ENCODE results near the gene PDZD7.

The PDZD7 gene

GRCh38 chr10:101031128-101031795 is at the start of gene PDZD7, which contains the start of gene SFXN3:
PDZD7 (minus strand) TSS chr10:101031129; CDS start chr10:101030219, 910 bp downstream.
SFXN3 (plus strand) TSS chr10:101031234; CDS start chr10:101034695, 3,461 bp downstream.
- peak; percentile 46 for DNase-seq (ENCODE audit: low read depth)

- no peak for DNase-seq (ENCODE audit: low read depth)
Observed at GRCh38 chr10:101079874-101080273, 48.9 kb upstream of the PDZD7 start.

GRCh38 chr10:101076630-101077029 is 45.7 kb upstream of the PDZD7 start:
- no peak for DNase-seq (ENCODE audit: low read depth)

GRCh38 chr10:101075775-101076174 is 44.8 kb upstream of the PDZD7 start:
- no peak for DNase-seq (ENCODE audit: low read depth)

- no peak for DNase-seq (ENCODE audit: low read depth)
Observed at GRCh38 chr10:101073631-101074030, 42.7 kb upstream of the PDZD7 start.

- DNase-seq (ENCODE audit: low read depth): no peak
Observed at GRCh38 chr10:101072923-101073322, 42.0 kb upstream of the PDZD7 start.

- no peak for DNase-seq (ENCODE audit: low read depth)
Observed at GRCh38 chr10:101071885-101072433, 41.0 kb upstream of the PDZD7 start.

GRCh38 chr10:101071267-101071884 is 40.4 kb upstream of the PDZD7 start:
- no peak for DNase-seq (ENCODE audit: low read depth)

- no peak for DNase-seq (ENCODE audit: low read depth)
Observed at GRCh38 chr10:101070098-101070497, 39.2 kb upstream of the PDZD7 start.

- DNase-seq (ENCODE audit: low read depth): no peak
Observed at GRCh38 chr10:101069441-101069840, 38.5 kb upstream of the PDZD7 start.

- peak; percentile 51 for DNase-seq (ENCODE audit: low read depth)
Observed at GRCh38 chr10:101067356-101068083, 36.6 kb upstream of the PDZD7 start.

- DNase-seq (ENCODE audit: low read depth): no peak
Observed at GRCh38 chr10:101066896-101067355, 36.0 kb upstream of the PDZD7 start.

GRCh38 chr10:101066146-101066895 is 35.4 kb upstream of the PDZD7 start:
- DNase-seq (ENCODE audit: low read depth): peak; percentile 38

- no peak for DNase-seq (ENCODE audit: low read depth)
Observed at GRCh38 chr10:101065481-101066145, 34.7 kb upstream of the PDZD7 start.

- DNase-seq (ENCODE audit: low read depth): no peak
Observed at GRCh38 chr10:101064415-101065030, 33.6 kb upstream of the PDZD7 start.

GRCh38 chr10:101063548-101064414 is 32.9 kb upstream of the PDZD7 start:
- DNase-seq (ENCODE audit: low read depth): no peak

GRCh38 chr10:101063050-101063525 is 32.2 kb upstream of the PDZD7 start:
- DNase-seq (ENCODE audit: low read depth): no peak

GRCh38 chr10:101062232-101063049 is 31.5 kb upstream of the PDZD7 start:
- no peak for DNase-seq (ENCODE audit: low read depth)
